ENCODE measurements around the gene TRPC5OS.

- TF ChIP-seq CTCF (IDR thresholded peaks at IDR 0.05) (no peak), POLR2A (IDR thresholded peaks at IDR 0.05) (no peak)
Observed at GRCh38 chrX:111928456-111928855, 52.5 kb downstream of the TRPC5OS start.
